ENCODE measurements around the gene C19orf33.
"Not testable (repeated sequence)": the region's sequence is repeated elsewhere in the genome, so short reads cannot be mapped to it uniquely, and the experiment has no call there.

The C19orf33 gene

GRCh38 chr19:38324431-38324830 is 20.4 kb downstream of the C19orf33 start:
- H3K4me1 Mint-ChIP-seq (ENCODE audit: low read depth) = peaks cover 19% of the 10 kb centered on the region
- H3K27ac Mint-ChIP-seq = no peak overlapping the region
- no peak for DNase-seq (ENCODE audit: low spot score)
- no peak overlapping the region for H3K4me3 Mint-ChIP-seq
- H3K36me3 Mint-ChIP-seq (ENCODE audit: low read depth) = peaks cover 40% of the 10 kb centered on the region
- H3K9me3 Mint-ChIP-seq = no peaks in the 10 kb centered on the region
- H3K27me3 Mint-ChIP-seq (ENCODE audit: low read depth) = no peaks in the 10 kb centered on the region

DNA sequence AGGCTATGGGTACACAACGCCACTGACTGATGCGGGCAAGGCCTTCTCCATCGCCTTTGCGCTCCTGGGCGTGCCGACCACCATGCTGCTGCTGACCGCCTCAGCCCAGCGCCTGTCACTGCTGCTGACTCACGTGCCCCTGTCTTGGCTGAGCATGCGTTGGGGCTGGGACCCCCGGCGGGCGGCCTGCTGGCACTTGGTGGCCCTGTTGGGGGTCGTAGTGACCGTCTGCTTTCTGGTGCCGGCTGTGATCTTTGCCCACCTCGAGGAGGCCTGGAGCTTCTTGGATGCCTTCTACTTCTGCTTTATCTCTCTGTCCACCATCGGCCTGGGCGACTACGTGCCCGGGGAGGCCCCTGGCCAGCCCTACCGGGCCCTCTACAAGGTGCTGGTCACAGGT is 22.5 kb downstream of the C19orf33 start:
- Mint-ChIP-seq H3K9me3 (no peaks in the 10 kb centered on the region), H3K4me1 (ENCODE audit: low read depth) (peaks cover 7% of the 10 kb centered on the region), H3K36me3 (ENCODE audit: low read depth) (peaks cover 42% of the 10 kb centered on the region), H3K27ac (no peak overlapping the region), H3K4me3 (no peak overlapping the region), H3K27me3 (ENCODE audit: low read depth) (no peaks in the 10 kb centered on the region)
- DNase-seq (ENCODE audit: low spot score) = no peak

GRCh38 chr19:38329651-38330050 is 25.6 kb downstream of the C19orf33 start:
- Mint-ChIP-seq H3K27ac (no peak overlapping the region), H3K4me3 (no peak overlapping the region), H3K27me3 (ENCODE audit: low read depth) (no peaks in the 10 kb centered on the region), H3K9me3 (no peaks in the 10 kb centered on the region), H3K4me1 (ENCODE audit: low read depth) (peaks cover 2% of the 10 kb centered on the region), H3K36me3 (ENCODE audit: low read depth) (peaks cover 33% of the 10 kb centered on the region)
- DNase-seq (ENCODE audit: low spot score) = no peak

DNA sequence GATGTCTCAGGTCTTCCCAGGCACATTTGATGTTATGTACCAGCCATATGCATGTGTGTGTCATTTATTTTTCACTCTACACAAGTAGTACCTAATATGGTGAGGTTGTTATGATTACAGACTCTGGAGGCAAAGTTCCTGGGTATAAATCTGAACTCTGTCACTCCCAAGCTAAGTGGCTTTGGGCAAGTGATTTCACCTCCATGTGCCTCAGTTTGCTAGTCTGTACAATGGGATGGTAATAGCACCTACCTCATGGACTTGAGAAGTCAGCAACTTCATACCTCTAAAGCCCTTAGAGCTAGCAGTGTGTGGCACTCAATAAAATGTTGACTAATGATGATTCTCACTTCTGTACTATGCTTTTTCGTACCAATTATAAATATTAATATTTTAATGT is 27.7 kb downstream of the C19orf33 start:
- no peaks in the 10 kb centered on the region for H3K27me3 Mint-ChIP-seq (ENCODE audit: low read depth)
- H3K9me3 Mint-ChIP-seq = no peaks in the 10 kb centered on the region
- peaks cover 25% of the 10 kb centered on the region for H3K36me3 Mint-ChIP-seq (ENCODE audit: low read depth)
- H3K27ac Mint-ChIP-seq = no peak overlapping the region
- H3K4me1 Mint-ChIP-seq (ENCODE audit: low read depth) = peaks cover 5% of the 10 kb centered on the region
- DNase-seq (ENCODE audit: low spot score) = no peak
- H3K4me3 Mint-ChIP-seq = no peak overlapping the region

GRCh38 chr19:38333245-38333644 is 29.2 kb downstream of the C19orf33 start:
- H3K4me3 Mint-ChIP-seq = no peak overlapping the region
- H3K27ac Mint-ChIP-seq = no peak overlapping the region
- no peaks in the 10 kb centered on the region for H3K27me3 Mint-ChIP-seq (ENCODE audit: low read depth)
- DNase-seq (ENCODE audit: low spot score) = no peak
- peaks cover 6% of the 10 kb centered on the region for H3K4me1 Mint-ChIP-seq (ENCODE audit: low read depth)
- no peaks in the 10 kb centered on the region for H3K9me3 Mint-ChIP-seq
- H3K36me3 Mint-ChIP-seq (ENCODE audit: low read depth) = peaks cover 13% of the 10 kb centered on the region

DNA sequence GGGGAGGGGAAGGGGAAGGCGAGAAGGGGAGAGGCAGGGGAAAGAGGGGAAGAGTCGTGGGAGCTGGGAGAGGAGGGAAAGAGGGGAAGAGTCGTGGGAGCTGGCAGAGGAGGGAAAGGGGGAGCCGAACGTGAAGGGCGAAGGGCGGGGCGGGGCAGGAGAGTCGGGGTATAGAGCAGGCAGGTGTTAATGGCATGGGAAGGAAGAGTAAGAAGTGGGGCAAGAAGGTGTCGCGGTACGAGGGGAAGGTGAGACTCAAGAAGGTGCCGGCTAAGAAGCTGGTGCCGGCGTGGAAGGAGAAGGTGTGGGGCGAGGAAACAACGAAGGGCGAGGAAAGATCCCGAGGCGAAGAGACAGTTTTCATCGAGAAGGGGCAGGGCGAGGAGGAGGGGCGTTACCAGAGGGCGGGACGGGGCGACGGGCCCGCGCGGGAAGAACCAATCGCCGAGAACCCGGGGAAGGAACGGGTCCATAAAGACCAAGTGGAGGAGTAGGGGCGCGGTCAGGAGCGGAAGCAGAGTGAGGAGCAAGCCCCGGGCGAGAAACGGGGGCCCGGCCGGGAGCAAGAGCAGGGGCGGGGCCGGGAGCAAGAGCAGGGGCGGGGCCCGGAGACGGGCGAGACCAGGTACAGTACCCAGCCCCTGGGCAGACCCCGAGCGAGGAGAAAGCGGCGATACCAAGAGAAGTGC is 32.0 kb downstream of the C19orf33 start:
- no peaks in the 10 kb centered on the region for H3K9me3 Mint-ChIP-seq
- H3K36me3 Mint-ChIP-seq (ENCODE audit: low read depth) = peaks cover 1% of the 10 kb centered on the region
- H3K4me3 Mint-ChIP-seq = peak overlapping the region; percentile 94
- peak overlapping the region; percentile 99 for H3K27ac Mint-ChIP-seq
- H3K27me3 Mint-ChIP-seq (ENCODE audit: low read depth) = no peaks in the 10 kb centered on the region
- peaks cover 10% of the 10 kb centered on the region for H3K4me1 Mint-ChIP-seq (ENCODE audit: low read depth)
- DNase-seq (ENCODE audit: low spot score) = peak; percentile 95

DNA sequence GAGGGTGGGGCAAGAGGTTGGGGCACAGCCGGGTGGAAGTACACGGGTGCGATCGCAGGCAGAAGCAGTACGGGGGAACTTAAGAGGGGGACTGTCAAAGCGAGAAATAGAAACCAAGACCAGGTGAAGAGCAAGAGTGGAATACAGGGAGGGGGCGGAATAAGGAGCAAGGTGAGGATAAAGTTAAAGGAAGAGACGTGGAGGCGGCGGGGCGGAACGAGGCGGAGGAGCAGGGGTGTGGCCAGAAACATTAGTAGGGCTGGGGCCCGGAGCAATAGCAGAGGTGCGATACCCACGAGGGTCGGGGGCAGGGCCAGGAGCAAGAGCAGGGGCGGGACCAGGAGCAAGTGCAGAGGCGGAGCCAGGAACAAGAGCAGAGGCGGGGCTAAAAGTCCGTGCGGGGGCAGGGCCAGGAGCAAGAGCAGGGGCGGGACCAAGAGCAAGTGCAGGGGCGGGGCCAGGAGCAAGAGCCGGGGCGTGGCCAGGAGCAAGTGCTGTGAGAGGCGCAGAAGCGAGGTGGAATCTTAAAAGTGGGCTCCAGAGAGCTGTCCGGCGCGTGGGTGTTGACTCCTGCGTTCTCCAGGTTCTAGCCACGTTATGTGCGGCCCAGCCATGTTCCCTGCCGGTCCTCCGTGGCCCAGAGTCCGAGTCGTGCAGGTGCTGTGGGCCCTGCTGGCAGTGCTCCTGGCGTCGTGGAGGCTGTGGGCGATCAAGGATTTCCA is 32.7 kb downstream of the C19orf33 start:
- no peaks in the 10 kb centered on the region for H3K27me3 Mint-ChIP-seq (ENCODE audit: low read depth)
- H3K9me3 Mint-ChIP-seq = no peaks in the 10 kb centered on the region
- H3K4me1 Mint-ChIP-seq (ENCODE audit: low read depth) = peaks cover 10% of the 10 kb centered on the region

GRCh38 chr19:38337360-38337653 is 33.3 kb downstream of the C19orf33 start:
- H3K27ac Mint-ChIP-seq = peak overlapping the region; percentile 99
- no peak for DNase-seq (ENCODE audit: low spot score)
- H3K36me3 Mint-ChIP-seq (ENCODE audit: low read depth) = no peaks in the 10 kb centered on the region
- no peaks in the 10 kb centered on the region for H3K27me3 Mint-ChIP-seq (ENCODE audit: low read depth)
- no peaks in the 10 kb centered on the region for H3K9me3 Mint-ChIP-seq
- H3K4me3 Mint-ChIP-seq = peak overlapping the region; percentile 94
- H3K4me1 Mint-ChIP-seq (ENCODE audit: low read depth) = peaks cover 10% of the 10 kb centered on the region

More for the DNA sequence above, 32.7 kb downstream of the C19orf33 start:
- peak overlapping the region; percentile 99 for H3K27ac Mint-ChIP-seq
- no peaks in the 10 kb centered on the region for H3K36me3 Mint-ChIP-seq (ENCODE audit: low read depth)
- peak overlapping the region; percentile 94 for H3K4me3 Mint-ChIP-seq
- peak; percentile 94 for DNase-seq (ENCODE audit: low spot score)

DNA sequence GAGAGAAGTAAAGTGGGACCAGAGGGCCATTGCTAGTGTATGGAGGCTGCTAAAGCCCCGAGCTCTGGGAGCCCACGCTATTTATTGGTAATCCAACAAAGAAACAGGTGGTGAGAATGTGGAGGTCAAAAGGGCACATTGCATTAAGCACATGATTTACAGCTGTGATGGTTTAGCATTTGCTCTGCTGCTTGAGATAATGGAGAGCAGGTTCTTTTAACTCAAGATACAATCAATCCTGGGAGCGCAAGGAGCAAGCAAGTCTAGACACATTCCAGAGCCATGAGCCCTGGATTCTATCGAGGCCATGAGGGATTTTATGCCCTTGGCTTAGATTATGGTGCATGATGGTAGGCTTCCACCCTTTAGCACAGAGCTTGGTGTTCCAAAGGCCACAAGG is 35.0 kb downstream of the C19orf33 start:
- not testable (repeated sequence) for H3K9me3 Mint-ChIP-seq; H3K27me3 Mint-ChIP-seq (ENCODE audit: low read depth); H3K4me1 Mint-ChIP-seq (ENCODE audit: low read depth); DNase-seq (ENCODE audit: low spot score); H3K27ac Mint-ChIP-seq; H3K36me3 Mint-ChIP-seq (ENCODE audit: low read depth)
- H3K4me3 Mint-ChIP-seq = peak overlapping the region; percentile 7

DNA sequence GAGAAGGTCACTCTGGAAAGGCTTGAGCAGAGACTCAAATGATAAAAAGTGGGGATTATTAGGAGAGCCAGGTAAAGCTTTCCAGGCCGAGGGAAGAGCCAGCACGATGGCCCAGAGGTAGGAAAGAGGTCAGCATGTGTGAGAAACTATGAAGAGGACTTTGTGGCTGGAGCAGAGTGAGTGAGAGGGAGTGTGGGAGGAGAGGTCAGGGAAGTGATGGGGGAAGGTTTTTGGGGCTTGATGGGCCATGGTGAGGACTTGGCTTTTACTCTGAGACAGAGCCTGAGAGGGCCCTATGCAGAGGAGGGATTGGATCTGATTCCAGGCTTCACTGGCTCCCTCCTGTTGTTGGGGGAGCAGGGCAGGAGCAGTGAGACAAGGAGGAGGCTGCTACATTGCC is 36.9 kb downstream of the C19orf33 start:
- no peaks in the 10 kb centered on the region for H3K36me3 Mint-ChIP-seq (ENCODE audit: low read depth)
- no peak for DNase-seq (ENCODE audit: low spot score)
- no peak overlapping the region for H3K27ac Mint-ChIP-seq
- H3K9me3 Mint-ChIP-seq = no peaks in the 10 kb centered on the region
- peaks cover 10% of the 10 kb centered on the region for H3K4me1 Mint-ChIP-seq (ENCODE audit: low read depth)
- no peak overlapping the region for H3K4me3 Mint-ChIP-seq
- H3K27me3 Mint-ChIP-seq (ENCODE audit: low read depth) = no peaks in the 10 kb centered on the region

GRCh38 chr19:38346837-38347236 is 42.8 kb downstream of the C19orf33 start:
- H3K27ac Mint-ChIP-seq = no peak overlapping the region
- H3K4me1 Mint-ChIP-seq (ENCODE audit: low read depth) = no peaks in the 10 kb centered on the region
- no peaks in the 10 kb centered on the region for H3K9me3 Mint-ChIP-seq
- no peaks in the 10 kb centered on the region for H3K36me3 Mint-ChIP-seq (ENCODE audit: low read depth)
- DNase-seq (ENCODE audit: low spot score) = no peak
- H3K4me3 Mint-ChIP-seq = no peak overlapping the region
- H3K27me3 Mint-ChIP-seq (ENCODE audit: low read depth) = no peaks in the 10 kb centered on the region

DNA sequence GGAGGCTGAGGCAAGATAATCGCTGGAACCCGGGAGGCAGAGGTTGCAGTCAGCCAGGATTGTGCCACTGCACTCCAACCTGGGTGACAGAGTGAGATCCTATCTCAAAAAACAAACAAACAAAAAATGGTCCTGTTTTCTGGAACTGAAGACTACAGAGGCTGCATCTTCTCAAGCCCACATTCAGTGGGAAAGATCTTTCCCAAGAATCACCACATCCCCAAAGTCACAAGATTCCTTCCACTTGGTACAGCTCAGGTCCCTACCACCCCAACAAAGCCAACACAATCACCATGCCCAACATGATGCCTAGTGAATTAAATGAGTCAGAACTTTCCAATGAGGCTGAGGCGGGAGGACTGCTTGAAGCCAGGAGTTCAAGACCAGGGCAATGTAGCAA is 46.8 kb downstream of the C19orf33 start:
- Mint-ChIP-seq H3K4me1 (ENCODE audit: low read depth) (no peaks in the 10 kb centered on the region), H3K9me3 (no peaks in the 10 kb centered on the region), H3K27ac (no peak overlapping the region), H3K36me3 (ENCODE audit: low read depth) (no peaks in the 10 kb centered on the region), H3K27me3 (ENCODE audit: low read depth) (no peaks in the 10 kb centered on the region), H3K4me3 (no peak overlapping the region)
- DNase-seq (ENCODE audit: low spot score) = no peak

DNA sequence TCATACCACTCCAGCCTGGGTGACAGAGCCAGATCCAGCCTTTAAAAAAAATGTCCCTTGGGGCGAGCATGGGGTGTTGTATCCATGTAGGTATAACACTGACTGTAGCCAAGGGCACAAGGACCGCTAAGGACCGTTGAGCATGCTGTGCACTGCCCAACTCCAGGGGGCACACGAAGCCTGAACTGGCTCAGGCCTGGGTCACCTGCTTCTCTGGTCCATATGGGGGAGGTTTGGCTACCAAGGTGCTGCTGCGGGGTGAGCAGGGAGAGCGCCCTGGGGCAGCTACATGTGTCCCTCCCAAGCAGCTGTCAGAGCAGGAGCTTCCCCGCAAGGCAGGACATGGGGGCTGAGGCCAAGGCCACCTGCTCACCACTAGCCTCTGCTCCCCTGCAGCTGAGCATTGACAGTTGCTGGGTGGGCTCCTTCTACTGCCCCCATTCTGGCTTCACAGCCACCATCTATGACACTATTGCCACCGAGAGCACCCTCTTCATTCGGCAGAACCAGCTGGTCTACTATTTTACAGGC is 47.9 kb downstream of the C19orf33 start:
- no peaks in the 10 kb centered on the region for H3K9me3 Mint-ChIP-seq
- no peak overlapping the region for H3K27ac Mint-ChIP-seq
- DNase-seq (ENCODE audit: low spot score) = no peak
- peaks cover 2% of the 10 kb centered on the region for H3K27me3 Mint-ChIP-seq (ENCODE audit: low read depth)
- no peaks in the 10 kb centered on the region for H3K36me3 Mint-ChIP-seq (ENCODE audit: low read depth)
- no peaks in the 10 kb centered on the region for H3K4me1 Mint-ChIP-seq (ENCODE audit: low read depth)
- H3K4me3 Mint-ChIP-seq = no peak overlapping the region

DNA sequence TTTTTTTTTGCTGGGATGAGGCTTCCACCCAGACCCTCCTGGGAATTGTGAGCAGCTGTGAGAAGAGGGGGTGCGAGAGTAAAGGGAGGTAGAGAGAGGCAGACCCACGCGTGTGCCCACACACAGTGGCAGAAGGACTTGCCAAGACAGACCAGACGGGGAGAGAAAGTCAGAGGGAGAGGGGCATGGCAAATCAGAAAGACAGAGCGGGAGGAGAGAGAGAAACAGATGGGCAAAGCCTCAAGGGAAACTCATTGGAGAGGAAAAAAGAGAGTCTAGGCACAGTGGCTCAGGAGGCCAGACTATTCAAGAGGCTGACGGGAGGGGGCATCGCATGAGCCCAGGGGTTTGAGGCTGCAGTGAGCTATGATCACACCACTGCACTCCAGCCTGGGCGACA is 48.6 kb downstream of the C19orf33 start:
- no peaks in the 10 kb centered on the region for H3K4me1 Mint-ChIP-seq (ENCODE audit: low read depth)
- no peak overlapping the region for H3K27ac Mint-ChIP-seq
- H3K9me3 Mint-ChIP-seq = no peaks in the 10 kb centered on the region
- H3K4me3 Mint-ChIP-seq = no peak overlapping the region
- no peaks in the 10 kb centered on the region for H3K36me3 Mint-ChIP-seq (ENCODE audit: low read depth)
- DNase-seq (ENCODE audit: low spot score) = no peak
- peaks cover 4% of the 10 kb centered on the region for H3K27me3 Mint-ChIP-seq (ENCODE audit: low read depth)

Data from T-helper 2 cell treated with Interferon-gamma antibody and Interleukin-4, amounts not matched to agents 5 μg/mL and 100 μg/mL, for 36 hours (primary cell).